Breast epithelium (tissue), 3 donors: ENCODE data around the gene PRMT9.

Experiments used
- CTCF ChIP-seq, 3 donors: fragments of 450-650 bp; IDR thresholded peaks; one replicate each; pipeline ENCODE4 v1.5.1; 2016 to 2017; ENCODE audit warnings: antibody characterized with exemption in 3 of 3, mild to moderate bottlenecking in 3 of 3, moderate library complexity in 3 of 3
- POLR2A ChIP-seq: fragments of 450-650 bp; IDR thresholded peaks from one replicate; pipeline ENCODE4 v1.6.1; 2016; ENCODE audit warnings: antibody characterized with exemption, mild to moderate bottlenecking, moderate library complexity
- POLR2AphosphoS5 ChIP-seq, 3 donors: sonication (generic); formaldehyde crosslinking; IDR thresholded peaks; one replicate each; pipeline ENCODE4 v1.6.1; 2017; ENCODE audit warnings: antibody characterized with exemption in 3 of 3

DNA sequence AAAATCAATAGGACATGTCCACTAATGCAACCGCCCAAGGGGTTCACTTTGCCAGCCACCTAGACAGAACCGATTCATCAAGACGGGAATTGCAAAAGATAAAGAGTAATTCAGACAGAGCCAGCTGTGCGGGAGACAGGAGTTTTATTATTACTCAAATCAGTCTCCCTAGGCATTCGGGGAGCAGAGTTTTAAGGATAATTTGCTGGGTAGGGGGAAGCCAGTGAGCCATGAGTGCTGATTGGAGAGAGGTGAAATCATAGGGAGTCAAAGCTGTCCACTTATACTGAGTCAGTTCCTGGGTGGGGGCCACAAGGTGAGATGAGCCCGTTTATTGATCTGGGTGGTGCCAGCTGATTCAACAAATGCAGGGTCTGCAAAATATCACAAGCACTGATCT lies 58.2 kb downstream of the PRMT9 start:
- TF ChIP-seq POLR2A: no peak
- no peak for TF ChIP-seq CTCF (IDR thresholded peaks at IDR 0.05)
- TF ChIP-seq POLR2AphosphoS5 (IDR thresholded peaks at IDR 0.05): no peak
